Renal cortical epithelial cell (primary cell): Measurements from ENCODE around the gene SIVA1. TPM values are rescaled to one million over a fixed set of nuclear protein-coding genes. Genes with fewer than 3 reads are reported as not detected.

Experiments used
- DNase-seq: peaks from one replicate; pipeline ENCODE4 v3.0.0-alpha.2; 2011; ENCODE audit warnings: low read depth
- total RNA-seq: library from RNA; depleted of rRNA; stranded (reverse); fragments of >200 nt; gene quantifications from 2 replicates; pipeline ENCODE4 v1.2.3, GENCODE V29; 2014

Gene SIVA1
- total RNA-seq, 1 donor from 2014 or later, result 38.8 TPM

GRCh38 chr14:104784846-104785707 is 32.1 kb downstream of the SIVA1 start:
- DNase-seq, result no peak

GRCh38 chr14:104785708-104786080 is 32.7 kb downstream of the SIVA1 start:
- no peak for DNase-seq

GRCh38 chr14:104786091-104786586 is 33.2 kb downstream of the SIVA1 start:
- no peak for DNase-seq

- no peak for DNase-seq
These were observed 34.1 kb downstream of the SIVA1 start for GRCh38 chr14:104786726-104787675.

GRCh38 chr14:104787736-104788135 is 34.8 kb downstream of the SIVA1 start:
- no peak for DNase-seq

GRCh38 chr14:104788161-104788818 is 35.3 kb downstream of the SIVA1 start:
- no peak for DNase-seq

GRCh38 chr14:104788873-104789663 is 36.1 kb downstream of the SIVA1 start:
- DNase-seq, result no peak

- DNase-seq, result no peak
These were observed 37.1 kb downstream of the SIVA1 start for GRCh38 chr14:104789752-104790743.

GRCh38 chr14:104791425-104791824 is 38.5 kb downstream of the SIVA1 start:
- DNase-seq, result no peak

GRCh38 chr14:104792101-104792884 is 39.3 kb downstream of the SIVA1 start:
- no peak for DNase-seq

- no peak for DNase-seq
These were observed 40.2 kb downstream of the SIVA1 start for GRCh38 chr14:104792945-104793702.

GRCh38 chr14:104793703-104793959 is 40.7 kb downstream of the SIVA1 start:
- DNase-seq, result no peak

- peak; percentile 23 for DNase-seq
These were observed 41.2 kb downstream of the SIVA1 start for GRCh38 chr14:104794099-104794498.

- no peak for DNase-seq
These were observed 41.7 kb downstream of the SIVA1 start for GRCh38 chr14:104794631-104794992.

- no peak for DNase-seq
These were observed 42.2 kb downstream of the SIVA1 start, which contains the start of gene AKT1 for GRCh38 chr14:104794993-104795780. AKT1 (minus strand) TSS chr14:104795748; CDS start chr14:104792643, 3,105 bp downstream.

GRCh38 chr14:104795781-104796686 is 43.1 kb downstream of the SIVA1 start:
- DNase-seq, result no peak

GRCh38 chr14:104796687-104797081 is 43.7 kb downstream of the SIVA1 start:
- DNase-seq, result no peak
